Loucy (cell line): ENCODE data around the gene SUPT6H.
"Not testable (repeated sequence)": the region's sequence is repeated elsewhere in the genome, so short reads cannot be mapped to it uniquely, and the experiment has no call there.

Source experiments
- H2AFZ ChIP-seq: fragments of 200-600 bp; sonication (generic); 2 replicates; pipeline ENCODE4 v1.6.0; 2016; ENCODE audit warnings: antibody characterized with exemption, mild to moderate bottlenecking, low read length, moderate library complexity
- H3F3A ChIP-seq: fragments of 200-600 bp; 2 replicates; pipeline ENCODE4 v1.6.0; 2016; ENCODE audit warnings: antibody characterized with exemption, low read depth, mild to moderate bottlenecking
- H3K27me3 ChIP-seq: fragments of 200-600 bp; sonication (generic); 2 replicates; pipeline ENCODE4 v1.6.1; 2014; ENCODE audit warnings: low read length, mild to moderate bottlenecking; ENCODE audit not compliant: insufficient read depth, poor library complexity, severe bottlenecking
- H3K36me3 ChIP-seq: fragments of 200-600 bp; sonication (generic); 2 replicates; pipeline ENCODE4 v1.6.1; 2016; ENCODE audit warnings: low read length; ENCODE audit not compliant: insufficient read depth
- H3K4me1 ChIP-seq: fragments of 200-600 bp; sonication (generic); 2 replicates; pipeline ENCODE4 v1.5.1; 2014; ENCODE audit warnings: low read length, mild to moderate bottlenecking; ENCODE audit not compliant: insufficient read depth, poor library complexity, severe bottlenecking
- H3K4me2 ChIP-seq: fragments of 200-600 bp; sonication (generic); 2 replicates; pipeline ENCODE4 v1.6.0; 2014; ENCODE audit warnings: antibody characterized with exemption, low read length, low read depth, mild to moderate bottlenecking; ENCODE audit not compliant: poor library complexity, severe bottlenecking
- H3K4me3 ChIP-seq: fragments of 200-600 bp; sonication (generic); 2 replicates; pipeline ENCODE4 v1.5.1; 2014; ENCODE audit warnings: low read length, mild to moderate bottlenecking, mixed read lengths; ENCODE audit not compliant: poor library complexity, severe bottlenecking
- H3K79me2 ChIP-seq: fragments of 200-600 bp; sonication (generic); 2 replicates; pipeline ENCODE4 v1.6.1; 2014; ENCODE audit warnings: low read length; ENCODE audit not compliant: insufficient read depth
- H3K9ac ChIP-seq: fragments of 200-600 bp; sonication (generic); 2 replicates; pipeline ENCODE4 v1.6.0; 2014; ENCODE audit warnings: mild to moderate bottlenecking, low read depth, low read length, moderate library complexity; ENCODE audit not compliant: poor library complexity, severe bottlenecking
- H3K9me2 ChIP-seq: fragments of 200-600 bp; sonication (generic); replicated peaks from 2 replicates; pipeline ENCODE4 v1.6.1; 2016; ENCODE audit warnings: low read depth, low read length, mixed read lengths
- H3K9me3 ChIP-seq: fragments of 200-600 bp; sonication (generic); 2 replicates; pipeline ENCODE4 v1.6.1; 2014; ENCODE audit warnings: mild to moderate bottlenecking, antibody characterized with exemption, low read length, low read depth; ENCODE audit not compliant: insufficient read depth
- H4K20me1 ChIP-seq: fragments of 200-600 bp; sonication (generic); 2 replicates; pipeline ENCODE4 v1.6.0; 2014; ENCODE audit warnings: antibody characterized with exemption, low read length, mild to moderate bottlenecking; ENCODE audit not compliant: insufficient read depth, poor library complexity, severe bottlenecking
- EZH2phosphoT487 ChIP-seq: fragments of 200-600 bp; IDR thresholded peaks from 2 replicates; pipeline ENCODE4 v1.6.1; 2018; ENCODE audit warnings: antibody characterized with exemption, mild to moderate bottlenecking, moderate library complexity, borderline replicate concordance
- TF ChIP-seq, protein P1 (sequence below): fragments of 200-600 bp; sonication (generic); conservative IDR thresholded peaks from 2 replicates; pipeline ENCODE4 v1.5.1; 2014; ENCODE audit warnings: mild to moderate bottlenecking, antibody characterized with exemption, low read length

Gene SUPT6H

DNA sequence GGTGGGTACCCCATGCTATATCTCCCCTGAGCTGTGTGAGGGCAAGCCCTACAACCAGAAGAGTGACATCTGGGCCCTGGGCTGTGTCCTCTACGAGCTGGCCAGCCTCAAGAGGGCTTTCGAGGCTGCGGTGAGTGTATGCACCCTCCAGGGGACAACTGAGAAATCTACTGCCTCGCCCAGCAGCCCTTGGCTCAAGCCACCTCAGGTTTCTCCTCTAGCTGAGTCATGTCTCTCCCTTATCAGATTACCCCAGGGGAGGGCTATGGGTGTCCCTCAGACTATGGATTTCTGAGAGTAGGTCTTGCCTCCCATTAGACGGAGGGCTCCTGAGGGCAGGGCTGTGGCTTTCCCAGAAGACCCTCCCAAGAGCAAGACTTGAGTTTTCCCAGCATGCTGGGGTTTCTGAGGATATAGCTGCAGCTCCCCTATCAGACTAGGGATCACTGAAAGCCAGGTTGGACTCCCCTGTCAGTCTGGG lies 73.3 kb downstream of the SUPT6H start:
- no peak for TF ChIP-seq EZH2phosphoT487
- TF ChIP-seq, protein P1, sequence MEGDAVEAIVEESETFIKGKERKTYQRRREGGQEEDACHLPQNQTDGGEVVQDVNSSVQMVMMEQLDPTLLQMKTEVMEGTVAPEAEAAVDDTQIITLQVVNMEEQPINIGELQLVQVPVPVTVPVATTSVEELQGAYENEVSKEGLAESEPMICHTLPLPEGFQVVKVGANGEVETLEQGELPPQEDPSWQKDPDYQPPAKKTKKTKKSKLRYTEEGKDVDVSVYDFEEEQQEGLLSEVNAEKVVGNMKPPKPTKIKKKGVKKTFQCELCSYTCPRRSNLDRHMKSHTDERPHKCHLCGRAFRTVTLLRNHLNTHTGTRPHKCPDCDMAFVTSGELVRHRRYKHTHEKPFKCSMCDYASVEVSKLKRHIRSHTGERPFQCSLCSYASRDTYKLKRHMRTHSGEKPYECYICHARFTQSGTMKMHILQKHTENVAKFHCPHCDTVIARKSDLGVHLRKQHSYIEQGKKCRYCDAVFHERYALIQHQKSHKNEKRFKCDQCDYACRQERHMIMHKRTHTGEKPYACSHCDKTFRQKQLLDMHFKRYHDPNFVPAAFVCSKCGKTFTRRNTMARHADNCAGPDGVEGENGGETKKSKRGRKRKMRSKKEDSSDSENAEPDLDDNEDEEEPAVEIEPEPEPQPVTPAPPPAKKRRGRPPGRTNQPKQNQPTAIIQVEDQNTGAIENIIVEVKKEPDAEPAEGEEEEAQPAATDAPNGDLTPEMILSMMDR = no peak
- Histone ChIP-seq H3K79me2 (no peaks in the 10 kb centered on the region), H3F3A (no peaks in the 10 kb centered on the region), H3K27me3 (no peaks in the 10 kb centered on the region), H2AFZ (no peak overlapping the region), H3K4me2 (no peak overlapping the region), H3K36me3 (no peaks in the 10 kb centered on the region), H3K4me1 (peaks cover 10% of the 10 kb centered on the region), H3K4me3 (no peak overlapping the region), H3K9ac (no peak overlapping the region), H3K9me3 (no peaks in the 10 kb centered on the region), H3K9me2 (no peaks in the 10 kb centered on the region), H4K20me1 (no peaks in the 10 kb centered on the region)

DNA sequence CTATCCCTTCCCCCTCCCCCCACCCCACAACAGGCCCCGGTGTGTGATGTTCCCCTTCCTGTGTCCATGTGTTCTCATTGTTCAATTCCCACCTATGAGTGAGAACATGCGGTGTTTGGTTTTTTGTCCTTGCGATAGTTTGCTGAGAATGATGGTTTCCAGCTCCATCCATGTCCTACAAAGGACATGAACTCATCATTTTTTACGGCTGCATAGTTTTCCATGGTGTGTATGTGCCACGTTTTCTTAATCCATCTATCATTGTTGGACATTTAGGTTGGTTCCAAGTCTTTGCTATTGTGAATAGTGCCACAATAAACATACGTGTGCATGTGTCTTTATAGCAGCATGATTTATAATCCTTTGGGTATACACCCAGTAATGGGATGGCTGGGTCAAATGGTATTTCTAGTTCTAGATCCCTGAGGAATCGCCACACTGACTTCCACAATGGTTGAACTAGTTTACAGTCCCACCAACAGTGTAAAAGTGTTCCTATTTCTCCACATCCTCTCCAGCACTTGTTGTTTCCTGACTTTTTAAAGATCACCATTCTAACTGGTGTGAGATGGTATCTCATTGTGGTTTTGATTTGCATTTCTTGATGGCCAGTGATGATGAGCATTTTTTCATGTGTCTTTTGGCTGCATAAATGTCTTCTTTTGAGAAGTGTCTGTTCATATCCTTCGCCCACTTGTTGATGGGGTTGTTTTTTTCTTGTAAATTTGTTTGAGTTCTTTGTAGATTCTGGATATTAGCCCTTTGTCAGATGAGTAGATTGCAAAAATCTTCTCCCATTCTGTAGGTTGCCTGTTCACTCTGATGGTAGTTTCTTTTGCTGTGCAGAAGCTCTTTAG lies 74.1 kb downstream of the SUPT6H start:
- H3K9me3 ChIP-seq, H3K79me2 ChIP-seq, H3K27me3 ChIP-seq, H3K4me1 ChIP-seq, H3K9ac ChIP-seq, H4K20me1 ChIP-seq, H3K4me2 ChIP-seq, H3K4me3 ChIP-seq, H3K36me3 ChIP-seq, H3F3A ChIP-seq, H3K9me2 ChIP-seq, H2AFZ ChIP-seq: not testable (repeated sequence)

DNA sequence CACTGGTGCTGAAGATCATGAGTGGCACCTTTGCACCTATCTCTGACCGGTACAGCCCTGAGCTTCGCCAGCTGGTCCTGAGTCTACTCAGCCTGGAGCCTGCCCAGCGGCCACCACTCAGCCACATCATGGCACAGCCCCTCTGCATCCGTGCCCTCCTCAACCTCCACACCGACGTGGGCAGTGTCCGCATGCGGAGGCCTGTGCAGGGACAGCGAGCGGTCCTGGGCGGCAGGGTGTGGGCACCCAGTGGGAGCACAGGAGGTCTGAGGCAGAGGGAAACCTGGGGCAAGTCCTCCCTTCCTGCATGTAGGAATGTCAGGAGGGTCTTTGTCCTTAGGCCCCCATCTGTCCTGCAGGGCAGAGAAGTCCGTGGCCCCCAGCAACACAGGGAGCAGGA lies 75.3 kb downstream of the SUPT6H start:
- H2AFZ ChIP-seq = no peak overlapping the region

More for the DNA sequence above, 75.3 kb downstream of the SUPT6H start:
- no peak overlapping the region for H3K4me2 ChIP-seq
- TF ChIP-seq, protein P1 = no peak
- no peak for TF ChIP-seq EZH2phosphoT487
- H4K20me1 ChIP-seq = no peaks in the 10 kb centered on the region
- H3K27me3 ChIP-seq = no peaks in the 10 kb centered on the region
- no peaks in the 10 kb centered on the region for H3K9me2 ChIP-seq
- no peaks in the 10 kb centered on the region for H3K9me3 ChIP-seq
- peaks cover 10% of the 10 kb centered on the region for H3K4me1 ChIP-seq
- H3K36me3 ChIP-seq = no peaks in the 10 kb centered on the region
- H3F3A ChIP-seq = no peaks in the 10 kb centered on the region
- no peak overlapping the region for H3K9ac ChIP-seq
- no peaks in the 10 kb centered on the region for H3K79me2 ChIP-seq
- no peak overlapping the region for H3K4me3 ChIP-seq
